HAP-1 (cell line): ENCODE measurements around the gene LONP2.
"Not testable (repeated sequence)": the region's sequence is repeated elsewhere in the genome, so short reads cannot be mapped to it uniquely, and the experiment has no call there.

ENCODE experiments used
- DNase-seq, 2 experiments: peaks; one replicate each; pipeline ENCODE4 v3.0.0-alpha.2; 2016 to 2020; ENCODE audit warnings: low spot score in 2 of 2
- H3K27me3 ChIP-seq: fragments of 250-450 bp; sonication (Bioruptor Pico); 2 replicates; pipeline ENCODE4 v1.5.1; 2020; ENCODE audit warnings: low read depth, mild to moderate bottlenecking, moderate library complexity
- H3K36me3 ChIP-seq: fragments of 250-450 bp; sonication (Bioruptor Pico); replicated peaks from 2 replicates; pipeline ENCODE4 v1.5.1; 2020; ENCODE audit warnings: mild to moderate bottlenecking
- H3K4me1 ChIP-seq: fragments of 250-450 bp; sonication (Bioruptor Pico); 2 replicates; pipeline ENCODE4 v1.5.1; 2020; ENCODE audit warnings: mild to moderate bottlenecking
- H3K4me3 ChIP-seq: fragments of 250-450 bp; sonication (Bioruptor Pico); 2 replicates; pipeline ENCODE4 v1.5.1; 2020; ENCODE audit warnings: mild to moderate bottlenecking, moderate library complexity
- H3K9me3 ChIP-seq: fragments of 250-450 bp; sonication (Bioruptor Pico); 2 replicates; pipeline ENCODE4 v1.5.1; 2020; ENCODE audit warnings: mild to moderate bottlenecking, moderate library complexity
- in situ Hi-C: fragments of 300-500 bp; cut with MboI; formaldehyde crosslinking; loops from 3 replicates; pipeline ENCODE4 v1.14.3; 2020; ENCODE audit warnings: low sequenced_read_pairs, inconsistent platforms, mixed read lengths

LONP2 gene

GRCh38 chr16:48365025-48365600 lies 121.0 kb downstream of the LONP2 start:
- peaks cover 10% of the 10 kb centered on the region for H3K36me3 ChIP-seq
- DNase-seq = no peak
- H3K4me3 ChIP-seq = peak overlapping the region; percentile 44
- H3K27me3 ChIP-seq = no peaks in the 10 kb centered on the region
- in situ Hi-C loops = no loop called here
- H3K9me3 ChIP-seq = no peaks in the 10 kb centered on the region
- H3K4me1 ChIP-seq = peaks cover 35% of the 10 kb centered on the region

- peaks cover 37% of the 10 kb centered on the region for H3K4me1 ChIP-seq
- DNase-seq = peak; percentile 87 to 94
- peaks cover 10% of the 10 kb centered on the region for H3K36me3 ChIP-seq
- peak overlapping the region; percentile 44 for H3K4me3 ChIP-seq
- in situ Hi-C loops = no loop called here
- no peaks in the 10 kb centered on the region for H3K27me3 ChIP-seq
- H3K9me3 ChIP-seq = no peaks in the 10 kb centered on the region
Observed at GRCh38 chr16:48365601-48366164, 121.6 kb downstream of the LONP2 start.

GRCh38 chr16:48366165-48367093 lies 122.3 kb downstream of the LONP2 start:
- Histone ChIP-seq H3K4me3 (peak overlapping the region; percentile 44), H3K36me3 (peaks cover 9% of the 10 kb centered on the region), H3K4me1 (peaks cover 37% of the 10 kb centered on the region), H3K27me3 (no peaks in the 10 kb centered on the region), H3K9me3 (no peaks in the 10 kb centered on the region)
- in situ Hi-C loops = no loop called here
- DNase-seq = peak; percentile 38 to 64

- Histone ChIP-seq H3K9me3 (no peaks in the 10 kb centered on the region), H3K27me3 (no peaks in the 10 kb centered on the region), H3K4me1 (peaks cover 40% of the 10 kb centered on the region), H3K36me3 (no peaks in the 10 kb centered on the region), H3K4me3 (no peak overlapping the region)
- in situ Hi-C loops = no loop called here
- DNase-seq = no peak
Observed at GRCh38 chr16:48367441-48368049, 123.4 kb downstream of the LONP2 start.

GRCh38 chr16:48369765-48370164 lies 125.7 kb downstream of the LONP2 start:
- Histone ChIP-seq H3K27me3 (no peaks in the 10 kb centered on the region), H3K9me3 (no peaks in the 10 kb centered on the region), H3K36me3 (no peaks in the 10 kb centered on the region), H3K4me3 (no peak overlapping the region), H3K4me1 (peaks cover 57% of the 10 kb centered on the region)
- in situ Hi-C loops = no loop called here
- peak in 1 of 2 experiments; percentile 36 for DNase-seq

GRCh38 chr16:48370229-48370628 lies 126.1 kb downstream of the LONP2 start:
- no peaks in the 10 kb centered on the region for H3K36me3 ChIP-seq
- H3K4me3 ChIP-seq = no peak overlapping the region
- H3K27me3 ChIP-seq = no peaks in the 10 kb centered on the region
- no peaks in the 10 kb centered on the region for H3K9me3 ChIP-seq
- DNase-seq = no peak
- peaks cover 55% of the 10 kb centered on the region for H3K4me1 ChIP-seq
- in situ Hi-C loops = no loop called here

- in situ Hi-C loops, DNase-seq, H3K9me3 ChIP-seq, H3K27me3 ChIP-seq, H3K36me3 ChIP-seq, H3K4me3 ChIP-seq: not testable (repeated sequence)
- H3K4me1 ChIP-seq = peaks cover 51% of the 10 kb centered on the region
Observed at GRCh38 chr16:48370668-48371392, 126.7 kb downstream of the LONP2 start.

- H3K4me3 ChIP-seq = no peak overlapping the region
- in situ Hi-C loops = no loop called here
- no peak for DNase-seq
- no peaks in the 10 kb centered on the region for H3K9me3 ChIP-seq
- no peaks in the 10 kb centered on the region for H3K27me3 ChIP-seq
- peaks cover 47% of the 10 kb centered on the region for H3K4me1 ChIP-seq
- H3K36me3 ChIP-seq = no peaks in the 10 kb centered on the region
Observed at GRCh38 chr16:48371393-48371780, 127.3 kb downstream of the LONP2 start.

GRCh38 chr16:48372744-48373143 lies 128.6 kb downstream of the LONP2 start:
- no peak overlapping the region for H3K4me3 ChIP-seq
- no peaks in the 10 kb centered on the region for H3K36me3 ChIP-seq
- peaks cover 36% of the 10 kb centered on the region for H3K4me1 ChIP-seq
- peak in 1 of 2 experiments; percentile 24 for DNase-seq
- H3K9me3 ChIP-seq = no peaks in the 10 kb centered on the region
- in situ Hi-C loops = no loop called here
- no peaks in the 10 kb centered on the region for H3K27me3 ChIP-seq

- DNase-seq = no peak
- peaks cover 36% of the 10 kb centered on the region for H3K4me1 ChIP-seq
- no peaks in the 10 kb centered on the region for H3K36me3 ChIP-seq
- H3K4me3 ChIP-seq = no peak overlapping the region
- H3K9me3 ChIP-seq = no peaks in the 10 kb centered on the region
- H3K27me3 ChIP-seq = no peaks in the 10 kb centered on the region
- in situ Hi-C loops = no loop called here
Observed at GRCh38 chr16:48373258-48374029, 129.3 kb downstream of the LONP2 start.

GRCh38 chr16:48374255-48374654 lies 130.2 kb downstream of the LONP2 start:
- DNase-seq = no peak
- in situ Hi-C loops = no loop called here
- no peaks in the 10 kb centered on the region for H3K36me3 ChIP-seq
- no peaks in the 10 kb centered on the region for H3K27me3 ChIP-seq
- no peaks in the 10 kb centered on the region for H3K9me3 ChIP-seq
- peaks cover 41% of the 10 kb centered on the region for H3K4me1 ChIP-seq
- no peak overlapping the region for H3K4me3 ChIP-seq

GRCh38 chr16:48377301-48377700 lies 133.2 kb downstream of the LONP2 start:
- H3K27me3 ChIP-seq, H3K4me3 ChIP-seq, H3K9me3 ChIP-seq, H3K36me3 ChIP-seq, in situ Hi-C loops, DNase-seq: not testable (repeated sequence)
- peaks cover 49% of the 10 kb centered on the region for H3K4me1 ChIP-seq

- Histone ChIP-seq H3K4me3 (no peak overlapping the region), H3K27me3 (no peaks in the 10 kb centered on the region), H3K9me3 (peaks cover 3% of the 10 kb centered on the region; the same call in 1 of the 2 replicates), H3K36me3 (no peaks in the 10 kb centered on the region), H3K4me1 (peaks cover 49% of the 10 kb centered on the region)
- DNase-seq = no peak
- in situ Hi-C loops = no loop called here
Observed at GRCh38 chr16:48378276-48378675, 134.2 kb downstream of the LONP2 start.
